Astrocyte of the cerebellum (primary cell): ENCODE results near the gene FADS6.
A peak's percentile ranks its signal among the peaks of the same experiment; 100 is the strongest.

Source experiments
- DNase-seq: peaks from one replicate; pipeline ENCODE4 v3.0.0-alpha.2; 2011; ENCODE audit warnings: low read depth
- H3K4me3 ChIP-seq: 2 replicates; pipeline ENCODE4 v1.5.1; 2011; ENCODE audit warnings: mild to moderate bottlenecking, low read depth, low read length, moderate library complexity
- in situ Hi-C: cut with HindIII; loops from 2 replicates; pipeline ENCODE4 v1.10.0; 2017; ENCODE audit warnings: low sequenced_read_pairs
- TF ChIP-seq, protein P1 (sequence below): IDR thresholded peaks from 2 replicates; pipeline ENCODE4 v1.5.1; 2012; ENCODE audit warnings: low read length, low read depth, moderate library complexity, mild to moderate bottlenecking; ENCODE audit errors: missing control alignments

Gene FADS6

DNA sequence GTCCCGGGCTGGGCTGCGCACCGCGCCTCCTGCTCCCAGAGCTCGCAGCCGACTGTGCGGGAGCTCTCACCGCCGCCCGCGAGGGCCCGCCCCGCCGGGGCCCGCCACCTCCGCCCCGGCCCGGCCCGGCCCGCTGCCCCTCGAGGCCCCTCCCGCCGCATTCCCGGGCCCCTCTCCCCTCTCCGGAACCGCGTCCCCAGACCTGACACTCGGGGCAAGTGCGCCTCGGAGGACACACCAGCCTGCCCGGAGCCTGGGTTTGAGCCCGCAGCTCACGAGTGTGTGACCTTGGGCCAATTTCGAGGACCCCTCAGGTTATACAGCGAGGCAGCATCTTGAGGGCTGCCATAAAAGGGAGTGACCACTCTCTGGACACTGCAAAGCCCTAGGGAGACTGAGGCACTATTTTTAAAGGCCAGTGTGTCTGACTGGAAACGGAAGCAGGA, 31.7 kb downstream of the FADS6 start:
- DNase-seq = no peak
- in situ Hi-C loops = no loop called here
- no peak overlapping the region for H3K4me3 ChIP-seq
- TF ChIP-seq, protein P1, sequence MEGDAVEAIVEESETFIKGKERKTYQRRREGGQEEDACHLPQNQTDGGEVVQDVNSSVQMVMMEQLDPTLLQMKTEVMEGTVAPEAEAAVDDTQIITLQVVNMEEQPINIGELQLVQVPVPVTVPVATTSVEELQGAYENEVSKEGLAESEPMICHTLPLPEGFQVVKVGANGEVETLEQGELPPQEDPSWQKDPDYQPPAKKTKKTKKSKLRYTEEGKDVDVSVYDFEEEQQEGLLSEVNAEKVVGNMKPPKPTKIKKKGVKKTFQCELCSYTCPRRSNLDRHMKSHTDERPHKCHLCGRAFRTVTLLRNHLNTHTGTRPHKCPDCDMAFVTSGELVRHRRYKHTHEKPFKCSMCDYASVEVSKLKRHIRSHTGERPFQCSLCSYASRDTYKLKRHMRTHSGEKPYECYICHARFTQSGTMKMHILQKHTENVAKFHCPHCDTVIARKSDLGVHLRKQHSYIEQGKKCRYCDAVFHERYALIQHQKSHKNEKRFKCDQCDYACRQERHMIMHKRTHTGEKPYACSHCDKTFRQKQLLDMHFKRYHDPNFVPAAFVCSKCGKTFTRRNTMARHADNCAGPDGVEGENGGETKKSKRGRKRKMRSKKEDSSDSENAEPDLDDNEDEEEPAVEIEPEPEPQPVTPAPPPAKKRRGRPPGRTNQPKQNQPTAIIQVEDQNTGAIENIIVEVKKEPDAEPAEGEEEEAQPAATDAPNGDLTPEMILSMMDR = no peak

DNA sequence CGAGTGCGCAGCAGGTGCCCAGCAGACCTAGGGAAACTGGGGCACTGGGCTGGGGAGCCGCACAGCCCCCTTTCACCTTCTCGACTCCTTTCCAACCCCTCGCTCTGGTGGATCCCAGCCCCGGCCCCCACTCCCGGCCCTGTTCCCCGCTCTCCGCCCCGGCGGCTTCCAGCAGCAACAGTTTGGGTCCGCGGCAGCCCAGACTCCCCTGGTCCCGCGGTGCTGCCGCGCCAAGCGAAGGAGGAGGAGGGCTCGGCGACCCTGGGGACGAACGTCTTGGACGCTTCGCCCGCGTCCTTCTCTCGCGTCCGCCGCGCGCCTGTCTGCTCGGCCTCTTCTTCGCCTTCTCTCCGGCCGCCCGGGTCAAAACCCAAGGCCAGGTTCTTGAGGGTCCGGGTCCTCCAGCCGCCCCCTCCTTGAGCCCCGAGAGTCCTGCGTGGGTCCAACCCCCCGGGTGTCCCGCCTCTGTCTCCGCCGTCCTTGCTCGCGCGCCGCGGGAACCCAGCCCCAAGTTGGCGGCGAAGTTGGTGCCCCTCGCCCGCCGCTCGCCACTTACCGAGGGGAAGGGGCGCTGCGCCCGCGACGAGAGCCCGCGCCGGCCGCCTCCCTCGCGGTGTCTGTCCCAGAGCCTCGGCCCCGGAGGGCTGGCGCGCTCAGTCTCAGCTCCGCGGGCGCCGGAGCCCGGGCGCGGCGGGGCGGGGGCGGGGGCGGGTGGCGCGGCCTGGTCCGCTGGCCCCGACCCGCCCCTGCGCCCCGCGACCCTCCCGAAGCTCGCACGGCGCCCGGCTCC, 32.4 kb downstream of the FADS6 start:
- TF ChIP-seq, protein P1 = no peak
- H3K4me3 ChIP-seq = no peak overlapping the region
- no peak for DNase-seq
- in situ Hi-C loops = no loop called here

DNA sequence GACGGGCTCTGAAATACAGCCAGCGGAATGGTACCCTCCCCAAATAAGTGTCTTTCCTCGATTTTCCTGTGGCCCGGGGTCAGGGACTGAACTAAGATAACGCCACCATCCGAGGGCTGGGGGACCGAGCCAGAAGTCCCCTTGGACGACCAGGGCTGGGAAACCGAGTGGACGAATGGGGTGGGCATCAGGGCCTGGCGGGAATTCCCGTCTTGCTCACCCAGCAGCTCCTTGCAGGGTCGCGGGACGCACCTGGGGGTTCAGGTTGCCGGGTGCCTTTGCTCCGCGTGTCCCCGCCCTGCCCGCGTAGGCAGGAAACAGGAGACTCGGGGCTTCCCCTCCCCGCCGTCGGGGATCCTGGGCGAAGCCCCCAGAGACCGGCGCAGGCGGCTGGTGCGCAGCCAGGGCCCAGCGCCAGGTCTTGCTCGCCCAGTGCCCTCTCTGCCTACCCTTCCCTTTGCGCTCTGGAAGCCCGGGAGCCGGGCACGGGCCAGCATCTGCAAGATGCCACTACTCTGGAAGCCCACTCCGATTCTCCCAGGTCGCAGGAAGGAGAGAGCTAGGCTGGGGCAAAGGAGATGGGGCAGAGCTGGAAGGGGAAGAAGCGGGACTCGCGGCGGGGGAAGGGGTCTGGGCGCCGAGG, 33.1 kb downstream of the FADS6 start:
- in situ Hi-C loops = no loop called here
- TF ChIP-seq, protein P1 = no peak
- H3K4me3 ChIP-seq = no peak overlapping the region
- no peak for DNase-seq

DNA sequence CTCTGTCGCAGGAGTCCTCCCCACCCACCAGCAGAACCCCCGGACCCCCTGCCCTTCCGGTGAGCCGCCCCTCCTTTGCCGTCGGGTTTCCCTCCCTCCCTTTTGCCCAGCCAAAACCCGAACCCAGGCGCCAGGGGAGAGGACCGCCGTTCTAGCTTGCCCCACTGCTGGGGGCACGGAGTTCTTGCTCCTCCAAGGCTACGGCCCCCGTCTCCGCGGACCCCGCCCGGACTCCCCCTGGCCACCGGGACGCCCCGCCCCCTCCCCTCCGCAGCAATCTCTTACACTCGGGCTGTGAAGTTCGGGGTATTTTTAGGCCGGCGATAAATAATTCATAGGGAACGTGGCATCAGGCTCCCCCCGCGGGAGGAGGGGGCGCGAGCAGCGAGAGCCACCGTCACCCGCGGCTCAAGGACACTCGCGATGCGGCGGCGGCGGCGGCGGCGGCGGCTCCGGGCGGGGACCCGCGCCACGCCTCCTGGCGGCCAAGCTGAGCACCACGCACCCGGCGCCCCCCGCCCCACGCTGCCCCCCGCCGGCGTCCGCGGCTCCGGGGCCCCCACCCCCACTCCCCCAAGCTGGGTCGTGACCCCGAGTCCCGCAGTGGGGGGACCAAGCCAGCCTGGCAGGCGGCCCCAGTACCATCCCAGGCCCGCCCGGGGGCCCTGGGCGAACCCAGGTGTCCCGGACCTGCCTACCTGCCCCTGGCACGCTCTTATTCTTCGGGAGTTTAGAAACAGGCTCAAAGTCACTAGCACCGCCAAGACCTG, 33.8 kb downstream of the FADS6 start, which contains the start of gene GRIN2C:
Gene GRIN2C, minus strand, starts transcription at position 427 of the 770 bp plus-strand sequence. CDS start 4,793 bp downstream, outside the sequence.
- TF ChIP-seq, protein P1 = peak; percentile 8
- in situ Hi-C loops = loop anchor here (5.0 kb wide), 1 partner anchor 67 kb away; no protein-coding TSS in a partner anchor
- peak within 1 kb of the TSS; percentile 20 for H3K4me3 ChIP-seq
- no peak for DNase-seq

DNA sequence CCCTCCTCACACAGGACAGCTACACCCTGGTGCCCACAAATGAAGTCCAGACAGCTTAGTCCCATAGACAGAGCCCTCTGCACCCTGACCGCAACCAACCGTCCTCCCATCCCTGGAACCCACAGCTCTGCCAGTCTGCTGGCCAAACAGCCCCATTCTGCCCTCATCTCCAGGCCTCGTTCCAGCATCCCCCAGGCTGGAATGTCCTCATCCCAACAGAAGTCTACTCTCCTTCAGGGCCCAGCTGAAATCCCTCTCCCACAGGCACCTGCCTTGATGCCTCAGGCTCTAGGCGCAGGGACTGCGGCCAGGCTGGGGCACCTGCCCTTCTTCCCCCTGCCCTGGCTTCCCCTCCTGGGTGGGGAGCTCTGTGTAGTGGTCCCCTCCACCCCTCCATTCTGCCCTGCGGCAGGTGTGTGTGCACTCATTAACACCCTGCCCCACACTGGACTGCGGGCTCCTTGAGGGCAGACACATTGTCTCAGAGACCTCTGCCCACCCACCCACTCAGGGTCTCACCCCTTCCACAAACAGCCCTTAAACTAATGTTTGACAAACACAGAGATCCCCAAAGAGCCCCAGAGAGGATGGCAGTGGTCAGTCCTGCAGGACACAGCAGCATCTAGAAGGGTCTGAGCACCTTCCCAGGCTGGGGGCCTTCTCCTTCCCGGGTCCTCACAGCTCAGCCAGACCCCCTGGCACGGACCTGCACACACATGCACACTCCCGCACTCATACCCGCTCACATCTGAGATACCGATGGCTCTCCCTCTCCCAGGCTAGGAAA, 34.6 kb downstream of the FADS6 start:
- DNase-seq = no peak
- H3K4me3 ChIP-seq = no peak overlapping the region
- TF ChIP-seq, protein P1 = no peak
- in situ Hi-C loops = loop anchor here (5.0 kb wide), 1 partner anchor 67 kb away; no protein-coding TSS in a partner anchor

DNA sequence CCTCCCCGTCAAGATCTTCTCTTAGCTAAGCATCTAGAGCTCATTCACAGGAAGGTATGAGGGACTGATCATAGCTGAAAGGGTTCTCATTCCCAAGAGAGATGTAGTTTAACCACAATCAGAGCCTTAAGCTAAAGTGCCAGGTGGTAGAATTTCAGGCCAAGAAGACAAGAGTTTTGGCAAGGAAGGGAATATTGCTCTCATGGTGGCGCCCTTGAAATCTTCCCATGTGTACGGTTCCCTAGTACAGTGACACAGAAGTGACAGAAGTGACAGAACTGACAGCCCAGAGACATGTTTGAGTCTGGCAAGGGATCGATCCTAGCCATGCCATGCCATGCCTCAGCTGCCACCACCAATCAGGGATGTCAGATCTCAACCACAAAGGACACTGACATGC, 36.2 kb downstream of the FADS6 start:
- TF ChIP-seq, protein P1 = no peak
- no peak for DNase-seq
- in situ Hi-C loops = loop anchor here (5.0 kb wide), 1 partner anchor 65 kb away; no protein-coding TSS in a partner anchor
- H3K4me3 ChIP-seq = no peak overlapping the region
